Adrenal gland (tissue), 5 donors: ENCODE data around the gene LCOR.

Source experiments
- CTCF ChIP-seq, 6 experiments: fragments of 450-650 bp in 4 of 6; fragments of 200-600 bp in 2 of 6; sonication (generic) in 1 of 6; IDR thresholded peaks; 1 replicate in 5 of 6; 2 replicates in 1 of 6; pipeline versions ENCODE4 v1.5.1 to v1.8.0; 2016 to 2021; ENCODE audit warnings: antibody characterized with exemption in 6 of 6, mild to moderate bottlenecking in 2 of 6, moderate library complexity in 1 of 6
- POLR2A ChIP-seq, 2 donors: fragments of 450-650 bp; IDR thresholded peaks; one replicate each; pipeline ENCODE4 v1.6.1; 2017; ENCODE audit warnings: antibody characterized with exemption in 2 of 2, mild to moderate bottlenecking in 2 of 2, moderate library complexity in 1 of 2
- donor health status: DM: no; HTN: no; CAD: no.

GRCh38 chr10:96999337-96999736, 167.2 kb downstream of the LCOR start:
- TF ChIP-seq POLR2A (IDR thresholded peaks at IDR 0.05): no peak
- no peak for TF ChIP-seq CTCF (IDR thresholded peaks at IDR 0.05)
